ENCODE data around the gene RPL28. TPM values are rescaled to one million over a fixed set of nuclear protein-coding genes. Genes with fewer than 3 reads are reported as not detected.
"Not testable (repeated sequence)": the region's sequence is repeated elsewhere in the genome, so short reads cannot be mapped to it uniquely, and the experiment has no call there.

RPL28 gene
- total RNA-seq, 1 donor from 2014 or later: 227 TPM

DNA sequence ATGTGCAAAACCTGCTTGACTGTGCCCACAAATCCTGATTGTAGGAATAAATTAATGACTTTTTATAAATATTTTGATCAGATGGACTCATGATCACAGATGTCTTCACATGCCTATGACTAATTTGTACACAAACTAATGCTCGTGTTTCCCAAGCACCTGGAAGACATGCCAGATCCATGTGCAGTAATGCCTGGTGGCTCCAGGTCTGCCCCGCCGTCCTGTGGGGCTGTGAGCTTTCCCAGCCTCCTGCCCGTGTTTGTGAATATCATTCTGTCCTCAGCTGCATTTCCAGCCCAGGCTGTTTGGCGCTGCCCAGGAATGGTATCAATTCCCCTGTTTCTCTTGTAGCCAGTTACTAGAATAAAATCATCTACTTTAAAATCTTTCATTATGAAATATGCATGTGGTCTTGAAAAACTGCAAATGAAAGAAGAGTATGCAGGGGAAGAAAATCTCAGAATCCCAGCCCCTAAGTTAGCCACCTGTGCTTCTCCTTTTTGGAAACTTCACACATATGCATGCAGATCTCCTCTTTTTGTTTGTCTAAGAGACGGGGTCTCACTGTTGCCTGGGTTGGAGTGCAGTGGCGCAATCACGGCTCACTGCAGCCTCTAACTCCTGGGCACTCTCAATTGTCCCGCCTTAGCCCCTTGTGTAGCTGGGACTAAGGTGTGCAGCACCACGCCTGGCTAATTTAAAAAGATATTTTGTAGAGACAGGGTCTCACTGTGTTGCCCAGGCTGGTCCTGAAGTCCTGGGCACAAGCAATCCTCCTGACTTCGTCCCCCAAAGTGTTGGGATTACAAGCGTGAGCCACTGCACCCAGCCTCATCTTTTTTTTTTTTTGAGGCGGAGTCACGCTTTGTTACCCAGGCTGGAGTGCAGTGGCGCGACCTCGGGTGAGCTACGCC lies 6.2 kb downstream of the RPL28 start:
- DNase-seq (ENCODE audit: low spot score): no peak

DNA sequence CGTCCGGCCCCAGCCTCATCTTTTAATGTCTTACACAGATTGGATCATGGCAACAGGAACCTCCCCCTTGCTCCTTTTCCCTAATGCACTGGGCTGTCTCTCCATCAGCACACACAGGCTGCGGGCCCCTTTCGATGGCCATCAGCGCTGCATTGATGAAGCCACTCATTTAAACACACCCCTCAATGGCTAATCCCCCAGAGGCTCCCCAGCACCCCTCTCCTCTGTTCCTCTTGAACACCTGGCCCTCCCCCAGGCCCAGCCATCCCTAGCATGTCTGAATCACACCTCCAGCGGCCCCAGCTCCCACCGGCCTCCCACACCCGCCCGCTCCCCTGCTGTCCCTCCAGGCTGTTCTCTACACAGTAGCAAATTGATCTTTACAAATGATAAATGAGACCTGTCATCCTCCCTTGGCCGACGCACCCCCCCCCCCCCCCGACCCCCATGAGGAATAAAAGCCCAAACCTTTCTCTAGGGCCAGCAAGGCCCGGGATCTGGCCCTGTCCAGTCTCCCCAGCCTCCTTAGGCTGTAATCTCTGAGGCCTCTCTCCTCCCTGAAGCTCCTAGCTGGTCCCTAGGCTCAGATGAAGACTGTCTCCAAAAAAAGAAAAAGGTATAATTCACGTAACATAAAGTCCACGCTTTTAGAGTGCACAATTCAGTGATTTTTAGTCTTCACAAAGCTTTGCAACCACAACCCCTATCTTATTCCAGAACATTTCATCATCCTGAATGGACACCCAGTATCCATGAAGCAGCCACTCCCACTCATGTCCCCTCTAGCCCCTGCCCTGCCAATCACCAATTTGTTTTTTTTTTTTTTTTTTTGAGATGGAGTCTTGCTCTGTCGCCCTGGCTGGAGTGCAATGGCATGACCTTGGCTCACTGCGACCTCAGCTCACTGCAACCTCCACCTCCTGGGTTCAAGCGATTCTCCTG lies 7.4 kb downstream of the RPL28 start:
- no peak for DNase-seq (ENCODE audit: low spot score)

DNA sequence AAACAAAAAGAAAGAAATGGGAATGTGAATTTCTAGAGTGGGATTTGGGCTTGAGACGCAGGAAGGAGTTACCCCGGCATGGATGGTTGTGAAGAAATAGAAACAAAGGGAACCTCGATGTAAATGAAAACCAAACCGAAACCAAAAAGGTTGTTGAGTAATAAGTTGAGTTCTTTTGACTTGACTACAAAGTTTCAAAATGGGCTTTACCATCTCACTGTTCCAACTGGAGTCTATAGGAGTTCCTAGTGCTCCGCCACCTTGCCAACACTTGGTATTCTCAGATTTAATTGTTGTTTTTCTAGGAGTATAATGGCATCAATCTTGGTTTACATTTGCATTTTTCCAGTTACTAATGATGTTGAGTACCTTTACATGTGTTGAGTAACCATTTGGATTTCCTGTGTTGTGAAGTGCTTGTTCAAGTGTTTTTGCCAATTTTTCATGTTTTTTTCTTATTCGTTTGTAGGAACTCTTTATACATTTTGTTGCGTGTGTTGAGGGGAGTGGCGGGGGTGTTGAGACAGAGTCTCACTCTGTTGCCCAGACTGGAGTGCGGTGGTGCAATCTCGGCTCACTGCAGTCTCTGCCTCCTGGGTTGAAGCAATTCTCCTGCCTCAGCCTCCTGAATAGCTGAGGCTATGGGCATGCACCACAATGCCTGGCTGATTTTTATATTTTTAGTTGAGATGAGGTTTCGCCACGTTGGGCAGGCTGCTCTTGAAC lies 12.6 kb downstream of the RPL28 start:
- no peak for DNase-seq (ENCODE audit: low spot score)

DNA sequence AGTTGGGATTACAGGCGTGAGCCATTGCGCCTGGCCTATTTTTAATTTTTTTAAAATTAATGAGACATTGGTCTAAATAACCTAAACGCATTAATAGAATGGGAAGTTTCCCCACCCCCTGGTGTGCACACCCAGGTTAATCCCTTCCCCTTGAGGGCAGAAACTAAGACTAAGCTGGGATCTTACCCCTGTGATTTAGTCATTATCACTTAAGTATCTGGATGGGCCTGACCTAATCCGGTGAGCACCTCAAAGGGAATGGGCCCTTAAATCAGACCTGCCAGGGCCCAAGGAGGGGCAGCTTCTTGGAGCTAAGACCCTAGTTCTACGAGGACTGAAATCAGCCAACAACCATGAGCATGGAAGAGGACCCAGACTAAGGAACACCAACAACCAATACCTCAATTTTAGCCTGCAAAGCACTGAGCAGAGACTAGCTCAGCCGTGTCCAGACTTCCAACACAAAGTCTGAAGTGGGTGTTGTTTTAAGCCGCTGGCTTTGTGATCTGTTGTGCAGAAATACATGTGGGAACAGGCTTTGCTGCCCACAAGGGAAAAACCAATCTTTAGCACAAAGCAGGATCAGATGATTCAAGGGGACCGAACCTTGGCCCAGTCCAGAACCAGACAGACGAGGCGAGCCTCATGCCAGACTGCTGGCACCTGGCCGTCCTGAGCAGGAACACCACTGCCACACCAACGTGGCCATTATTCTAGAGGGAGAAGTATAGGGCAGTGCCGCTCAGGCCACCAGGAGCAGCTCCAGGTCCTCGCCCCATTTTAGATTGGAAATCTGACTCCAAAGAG lies 14.8 kb downstream of the RPL28 start:
- no peak for DNase-seq (ENCODE audit: low spot score)

DNA sequence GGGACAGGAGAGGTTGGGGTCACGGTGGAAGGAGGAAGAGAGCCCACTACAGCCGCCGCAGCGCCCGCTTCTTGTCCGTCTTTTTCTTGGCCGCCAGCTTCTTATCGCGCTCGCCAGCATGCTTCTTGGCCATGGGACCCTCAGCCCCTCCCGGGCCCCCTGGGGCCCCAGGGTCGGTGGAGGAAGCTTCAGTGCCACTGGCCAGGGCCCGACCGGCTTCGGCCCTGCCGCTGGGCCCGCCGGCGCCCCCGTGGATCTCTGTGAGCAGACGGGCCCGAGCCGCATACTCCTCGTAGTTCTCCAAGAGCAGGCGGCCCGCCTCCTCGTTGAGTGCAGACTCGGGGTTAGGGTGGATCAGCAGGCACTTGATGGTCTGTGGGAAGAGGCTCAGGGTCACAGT lies 15.7 kb downstream of the RPL28 start:
- DNase-seq (ENCODE audit: low spot score): not testable (repeated sequence)

DNA sequence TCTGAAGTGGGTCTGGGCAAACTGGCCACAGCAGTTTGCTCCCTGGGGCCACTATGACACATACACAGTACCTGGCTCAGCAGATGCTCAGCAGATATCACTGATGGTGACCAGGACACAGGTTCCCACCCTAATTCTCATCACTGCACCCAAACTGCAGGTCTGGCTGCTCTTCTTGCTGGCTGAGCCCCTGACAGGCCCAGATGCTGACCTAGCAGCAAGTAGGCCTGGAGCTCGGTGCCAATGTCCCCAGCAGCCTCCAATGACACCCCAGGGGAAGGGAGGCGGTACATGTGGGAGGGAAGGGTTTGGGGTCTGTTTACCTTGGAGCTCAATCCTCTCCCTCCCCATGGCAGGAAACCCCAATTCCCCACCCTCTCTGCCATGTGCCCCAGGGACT lies 16.8 kb downstream of the RPL28 start:
- no peak for DNase-seq (ENCODE audit: low spot score)

DNA sequence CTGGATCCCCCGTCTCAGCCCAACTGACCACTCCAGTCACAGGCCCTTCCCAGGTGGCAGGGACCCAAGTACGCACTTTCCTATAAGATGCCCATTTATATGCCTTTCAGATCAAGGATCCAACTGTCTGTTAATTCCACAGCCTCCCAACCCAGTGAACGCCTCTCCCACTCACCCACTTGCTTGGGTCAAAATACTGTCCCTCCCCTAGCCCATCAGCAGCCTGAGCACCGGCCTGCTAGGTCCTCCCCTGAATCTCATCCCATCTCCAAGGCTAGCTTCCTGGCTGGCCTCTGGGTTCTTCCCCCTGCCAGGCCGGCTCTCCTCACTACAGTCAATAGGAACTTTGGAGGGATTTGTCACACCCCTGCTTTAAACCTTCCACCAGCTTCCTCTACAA lies 19.9 kb downstream of the RPL28 start:
- DNase-seq (ENCODE audit: low spot score): no peak

DNA sequence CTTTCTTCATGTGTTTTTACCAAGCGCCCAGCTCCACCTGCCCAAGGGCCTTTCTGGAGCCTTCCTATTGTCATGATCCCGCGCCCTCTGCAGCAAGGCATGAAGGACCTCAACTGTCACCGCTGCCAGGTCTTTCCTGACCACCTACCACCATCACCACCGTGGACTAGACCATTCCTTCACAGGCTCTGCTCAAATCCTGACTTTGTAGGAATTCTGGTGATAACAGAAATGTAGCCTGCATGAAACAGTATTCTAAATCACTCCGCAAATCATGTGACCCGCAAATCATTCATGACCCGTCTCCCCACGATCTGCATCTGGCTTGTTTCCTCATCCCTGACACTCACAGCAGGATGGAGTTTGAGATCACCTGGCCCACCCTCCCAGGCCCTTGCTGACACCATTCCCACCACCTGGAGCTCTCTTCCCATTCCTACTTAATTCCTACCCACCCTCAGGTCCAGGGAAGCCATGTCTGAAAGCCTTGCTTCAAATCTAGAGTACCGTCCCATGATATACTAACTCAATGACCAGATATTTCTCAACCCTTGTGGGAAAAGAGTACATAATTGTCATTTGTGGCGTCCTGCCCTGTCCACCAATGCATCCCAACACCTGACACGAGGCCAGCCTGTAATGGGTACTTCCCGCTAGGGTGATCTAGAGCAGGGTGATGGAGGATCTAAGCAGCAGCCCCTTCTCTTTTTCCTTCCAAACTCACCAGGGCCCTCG lies 20.5 kb downstream of the RPL28 start:
- no peak for DNase-seq (ENCODE audit: low spot score)

DNA sequence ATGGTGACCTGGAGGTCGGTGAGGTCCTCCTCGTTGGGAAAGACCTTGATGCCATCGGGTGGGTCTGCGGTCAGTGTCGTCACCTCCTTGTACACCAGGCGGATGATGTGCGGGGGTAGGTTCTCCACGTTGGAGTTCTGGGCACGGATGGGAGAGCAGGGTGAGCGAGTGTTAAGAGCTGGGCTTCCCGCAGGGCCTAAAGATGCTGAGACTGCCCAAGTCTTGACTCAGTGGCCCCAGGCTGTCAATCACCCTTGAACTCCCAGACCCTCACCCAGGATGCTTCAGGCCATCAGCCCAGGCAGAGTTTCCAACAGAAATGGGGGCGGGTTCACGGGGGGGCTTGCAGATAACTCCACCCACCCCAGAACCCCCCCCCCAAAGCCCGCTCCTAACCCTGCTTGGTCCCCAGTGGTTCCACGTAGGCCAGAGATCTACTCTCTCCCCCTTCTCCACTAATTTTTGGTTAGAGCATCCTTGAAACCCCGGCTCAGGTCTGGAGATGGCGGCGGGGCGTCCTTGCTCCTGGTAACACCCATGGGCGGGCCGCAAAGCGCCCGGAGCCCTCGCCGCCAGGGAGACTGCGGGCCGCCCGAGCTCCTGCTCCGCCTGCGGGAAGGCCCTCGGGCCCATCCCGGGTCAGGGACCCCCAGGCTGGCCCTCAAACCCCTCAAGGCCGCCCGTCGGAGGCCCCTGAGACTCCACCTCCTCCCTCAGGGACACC lies 21.3 kb downstream of the RPL28 start:
- no peak for DNase-seq (ENCODE audit: low spot score)

DNA sequence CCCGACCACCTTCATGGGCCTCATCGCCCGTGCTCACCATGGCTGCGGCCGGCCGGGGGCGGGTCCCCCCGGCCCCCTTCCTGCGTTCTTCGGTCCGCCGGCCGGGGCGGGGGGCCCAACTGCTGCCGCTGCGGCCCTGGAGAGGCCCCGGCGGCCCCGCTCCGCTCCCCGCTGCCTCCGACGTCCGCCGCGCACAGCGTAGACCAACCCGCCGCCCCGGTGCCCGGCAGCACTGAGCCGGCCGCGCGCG lies 21.7 kb downstream of the RPL28 start, which contains the start of gene UBE2S:
TSS of gene UBE2S (minus strand) at position 239 of the 250 bp plus-strand sequence. CDS start at position 40, 199 bp downstream.
- DNase-seq (ENCODE audit: low spot score): not testable (repeated sequence)

DNA sequence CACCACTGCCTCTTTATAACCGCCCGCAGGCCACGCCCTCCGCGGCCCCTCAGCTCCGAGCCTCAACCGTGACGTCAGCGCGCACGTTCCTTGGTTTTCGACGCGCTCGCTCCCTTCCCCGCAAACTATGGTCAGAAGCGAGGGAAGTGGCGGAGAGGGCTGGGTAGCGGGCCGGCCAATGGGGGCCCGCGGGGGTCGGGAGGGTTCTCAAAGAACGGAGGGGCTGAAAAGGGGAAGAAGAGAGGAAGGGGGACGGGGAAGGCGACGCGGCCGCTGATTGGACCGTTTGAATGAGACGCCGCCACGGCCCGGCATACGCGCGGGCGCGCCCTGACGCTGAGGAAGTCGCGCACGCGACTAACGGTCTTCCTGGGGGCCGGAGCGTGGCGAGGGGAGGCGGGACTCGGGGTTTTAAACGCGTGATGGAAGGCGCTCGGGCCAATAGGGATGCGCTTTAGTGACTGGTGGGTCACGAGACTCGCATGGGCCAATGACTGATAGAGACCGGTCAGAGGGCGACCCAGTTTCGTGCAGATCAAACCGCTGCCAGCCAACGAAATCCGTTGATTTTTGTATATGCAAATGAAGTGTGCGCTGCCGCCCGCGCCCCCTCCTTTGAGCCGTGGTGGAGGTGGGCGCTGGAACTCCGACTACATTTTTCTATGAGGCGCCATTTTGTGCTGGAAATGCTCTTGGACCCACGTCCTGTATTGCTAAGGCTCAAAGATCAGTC lies 22.2 kb downstream of the RPL28 start:
- DNase-seq (ENCODE audit: low spot score): peak; percentile 100

DNA sequence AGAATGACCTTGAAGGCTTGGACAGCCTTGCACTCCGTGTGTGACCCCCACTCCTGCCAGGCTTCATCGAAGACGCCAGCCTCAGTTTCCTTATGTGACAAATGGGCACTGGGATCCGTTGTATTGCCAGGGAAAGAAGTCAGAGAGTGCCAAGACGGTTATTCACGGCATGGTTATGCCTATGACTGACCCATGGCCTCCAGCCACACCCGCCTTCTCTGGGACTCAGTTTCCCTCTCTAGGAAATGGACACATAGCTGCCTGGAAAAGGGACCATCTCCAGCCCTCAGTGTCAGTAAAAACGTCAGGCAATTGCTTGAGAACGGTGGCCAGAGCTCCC lies 22.8 kb downstream of the RPL28 start:
- DNase-seq (ENCODE audit: low spot score): no peak

DNA sequence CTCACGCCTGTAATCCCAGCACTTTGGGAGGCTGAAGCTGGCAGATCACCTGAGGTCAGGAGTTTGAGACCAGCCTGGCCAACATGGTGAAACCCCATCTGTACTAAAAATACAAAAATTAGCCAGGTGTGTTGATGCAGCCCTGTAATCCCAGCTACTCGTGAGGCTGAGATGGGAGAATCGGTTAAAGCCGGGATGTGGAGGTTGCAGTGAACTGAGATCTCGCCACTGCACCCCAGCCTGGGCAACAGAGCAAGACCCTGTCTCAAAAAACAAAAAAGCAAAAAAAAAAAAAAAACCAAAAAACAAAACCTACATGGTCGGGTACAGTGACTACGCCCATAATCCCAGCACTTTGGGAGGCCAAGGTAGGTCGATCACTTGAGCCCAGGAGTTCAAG lies 23.4 kb downstream of the RPL28 start:
- DNase-seq (ENCODE audit: low spot score): not testable (repeated sequence)

DNA sequence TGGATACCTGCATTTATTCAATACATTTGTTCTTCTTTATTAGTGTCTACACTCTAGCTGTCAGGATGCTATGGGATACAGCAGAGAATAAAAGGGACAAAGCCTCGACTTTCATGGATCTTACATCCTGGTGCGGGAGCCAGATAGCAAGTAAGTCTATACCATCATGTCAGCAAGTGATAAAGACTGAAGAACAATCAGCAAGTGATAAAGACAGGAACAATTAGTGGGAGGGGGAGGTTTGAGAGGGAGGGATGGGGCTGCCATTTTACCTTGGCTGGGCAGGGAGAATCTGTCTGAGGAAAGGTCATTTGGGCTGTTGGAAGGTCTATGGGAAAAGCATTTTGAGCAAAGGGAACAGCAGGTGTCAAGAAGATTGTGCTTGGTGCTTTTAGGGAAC lies 24.4 kb downstream of the RPL28 start:
- DNase-seq (ENCODE audit: low spot score): no peak

DNA sequence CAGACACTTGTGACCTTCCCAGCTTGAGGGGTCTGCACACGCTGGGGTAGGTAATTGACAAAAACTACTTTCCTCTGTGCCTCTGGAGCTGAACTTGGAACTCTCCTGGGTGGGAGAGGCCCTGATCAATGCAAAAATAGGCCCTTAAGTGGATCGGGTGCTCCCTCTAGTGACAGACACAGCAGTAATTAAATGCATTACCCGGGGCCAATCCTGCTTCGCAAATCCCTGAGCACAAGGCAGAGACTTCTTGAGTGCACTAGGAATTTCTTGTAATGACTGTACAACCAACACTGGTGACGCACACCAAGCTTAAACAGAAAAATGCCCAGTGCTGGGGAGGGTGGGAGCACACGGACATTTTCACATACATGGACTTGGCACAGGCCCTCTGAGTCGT lies 32.5 kb downstream of the RPL28 start:
- peak; percentile 82 for DNase-seq (ENCODE audit: low spot score)

DNA sequence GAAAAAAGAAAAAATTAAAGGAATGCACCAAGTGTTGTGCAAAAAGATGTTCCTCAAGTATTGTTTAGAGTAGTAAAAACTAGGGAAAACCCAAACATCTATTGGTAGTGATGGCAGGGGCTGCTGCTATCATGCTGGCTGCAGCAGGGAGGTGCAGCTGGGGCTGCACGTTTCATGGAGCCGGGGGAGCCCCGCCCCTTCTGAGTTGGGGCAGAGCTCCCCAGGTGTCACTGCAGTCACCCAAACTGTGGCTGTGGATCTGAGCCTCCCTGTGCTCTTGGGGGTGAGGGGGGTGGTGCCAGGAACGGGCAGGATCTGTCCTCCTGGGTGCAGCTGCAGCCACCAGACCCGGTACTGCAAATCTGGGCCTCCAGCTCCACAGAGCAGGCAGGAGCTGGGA lies 33.4 kb downstream of the RPL28 start:
- DNase-seq (ENCODE audit: low spot score): no peak

DNA sequence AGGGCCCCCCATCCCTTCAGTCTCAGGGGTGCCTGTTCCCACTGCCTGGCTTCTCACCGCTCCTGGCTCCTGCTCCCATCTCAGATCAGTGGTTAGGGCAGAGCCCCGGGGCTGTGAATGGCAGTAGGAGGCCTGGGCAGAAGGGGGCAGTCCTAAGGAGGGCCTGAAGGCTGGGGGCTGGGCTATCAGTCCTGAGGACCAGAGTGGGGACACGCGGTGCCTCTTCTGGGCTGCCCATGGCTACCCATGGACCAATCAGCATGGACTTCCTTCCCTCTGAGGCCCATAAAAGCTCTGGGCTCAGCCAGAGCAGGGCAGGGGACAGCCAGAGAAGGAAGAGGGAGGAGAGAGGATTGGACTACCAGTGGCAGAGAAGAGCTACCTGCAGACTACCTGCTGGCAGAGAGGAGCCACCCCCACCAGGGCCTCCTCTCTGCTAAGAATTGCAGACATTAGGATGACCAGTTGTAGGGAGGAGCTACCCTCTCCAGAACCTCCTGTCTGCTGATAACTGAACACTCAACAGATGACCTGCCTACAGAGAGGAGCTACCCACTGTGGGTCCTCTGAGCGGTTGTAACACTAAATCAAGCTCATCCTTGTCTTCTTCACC lies 34.0 kb downstream of the RPL28 start:
- no peak for DNase-seq (ENCODE audit: low spot score)

DNA sequence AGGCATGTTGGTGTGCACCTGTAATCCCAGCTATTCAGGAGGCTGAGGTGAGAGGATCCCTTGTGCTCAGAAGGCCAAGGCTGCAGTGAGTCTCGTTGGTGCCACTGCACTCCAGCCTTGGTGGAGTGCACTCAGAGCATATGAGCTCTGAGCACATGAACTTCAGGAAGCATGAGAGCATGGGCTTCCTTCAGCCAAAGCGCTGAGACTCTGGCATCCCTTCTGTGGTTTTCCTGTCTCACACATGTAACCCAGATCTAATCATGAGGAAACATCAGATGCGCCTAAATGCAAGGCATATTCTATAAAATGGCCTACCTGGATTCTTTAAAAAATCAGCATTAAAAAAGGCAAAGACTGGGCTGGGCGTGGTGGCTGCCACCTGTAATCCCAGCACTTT lies 35.5 kb downstream of the RPL28 start:
- not testable (repeated sequence) for DNase-seq (ENCODE audit: low spot score)

Measured in umbilical cord (tissue), 2 donors.